ENCODE data around the gene SLCO3A1.

- TF ChIP-seq, protein P1, sequence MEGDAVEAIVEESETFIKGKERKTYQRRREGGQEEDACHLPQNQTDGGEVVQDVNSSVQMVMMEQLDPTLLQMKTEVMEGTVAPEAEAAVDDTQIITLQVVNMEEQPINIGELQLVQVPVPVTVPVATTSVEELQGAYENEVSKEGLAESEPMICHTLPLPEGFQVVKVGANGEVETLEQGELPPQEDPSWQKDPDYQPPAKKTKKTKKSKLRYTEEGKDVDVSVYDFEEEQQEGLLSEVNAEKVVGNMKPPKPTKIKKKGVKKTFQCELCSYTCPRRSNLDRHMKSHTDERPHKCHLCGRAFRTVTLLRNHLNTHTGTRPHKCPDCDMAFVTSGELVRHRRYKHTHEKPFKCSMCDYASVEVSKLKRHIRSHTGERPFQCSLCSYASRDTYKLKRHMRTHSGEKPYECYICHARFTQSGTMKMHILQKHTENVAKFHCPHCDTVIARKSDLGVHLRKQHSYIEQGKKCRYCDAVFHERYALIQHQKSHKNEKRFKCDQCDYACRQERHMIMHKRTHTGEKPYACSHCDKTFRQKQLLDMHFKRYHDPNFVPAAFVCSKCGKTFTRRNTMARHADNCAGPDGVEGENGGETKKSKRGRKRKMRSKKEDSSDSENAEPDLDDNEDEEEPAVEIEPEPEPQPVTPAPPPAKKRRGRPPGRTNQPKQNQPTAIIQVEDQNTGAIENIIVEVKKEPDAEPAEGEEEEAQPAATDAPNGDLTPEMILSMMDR (IDR thresholded peaks at IDR 0.05) = no peak
- no peak for TF ChIP-seq POLR2A (IDR thresholded peaks at IDR 0.05)
These were observed 25.6 kb downstream of the SLCO3A1 start for GRCh38 chr15:91879158-91879557.

Data from adrenal gland (tissue), 5 donors.